ENCODE results near the gene STX7. TPM values are rescaled to one million over a fixed set of nuclear protein-coding genes. Genes with fewer than 3 reads are reported as not detected.

STX7 gene
- total and polyA plus RNA-seq, 2 donors (not counting 3 experiments of a cell fraction or from before 2014, with no cell fraction given): 13.4 to 45.5 TPM

DNA sequence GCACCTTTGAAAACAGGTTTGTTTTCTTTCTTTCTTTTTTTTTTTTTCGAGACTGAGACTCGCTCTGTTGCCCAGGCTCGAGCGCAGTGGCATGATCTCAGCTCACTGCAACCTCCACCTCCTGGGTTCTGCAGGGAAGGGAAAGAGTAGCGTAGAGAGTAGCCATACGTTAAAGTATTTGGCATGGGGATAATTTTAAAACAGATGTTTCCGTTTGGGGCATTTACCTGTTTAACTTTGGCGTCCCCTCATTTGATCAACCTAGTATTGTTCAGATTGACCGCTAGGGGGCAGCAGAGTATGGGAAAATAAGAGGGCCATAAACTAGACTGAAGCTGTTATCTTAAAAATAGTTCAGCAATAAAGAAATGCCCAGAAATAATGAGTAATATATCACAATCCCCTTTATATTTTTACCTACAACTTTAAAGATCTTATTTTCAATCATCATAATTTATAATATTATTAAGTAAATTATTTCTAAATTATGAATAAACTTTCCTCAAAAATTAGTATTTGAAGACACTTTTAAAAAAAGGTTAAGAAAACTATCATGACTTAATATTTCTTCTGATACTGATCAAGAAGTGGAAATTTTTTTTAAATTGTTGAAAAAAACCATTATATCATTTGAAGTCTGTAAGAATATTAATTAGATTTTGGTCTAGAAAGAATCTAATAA lies 17.5 kb upstream of the STX7 start:
- dilution Hi-C loops (cut with MboI; ENCODE audit: extremely low pct_ligation_motif_present, low sequenced_read_pairs): no loop called here

More for the DNA sequence above, 17.5 kb upstream of the STX7 start:
- H3K4me3 ChIP-seq (replicated peaks in 1 of 3; ENCODE audit: insufficient read depth in 1 of 3, low read depth in 1 of 3, low read length in 3 of 3): no peak overlapping the region
- no TSS peak for BruUV-seq (replicated peaks)
- H4K20me1 ChIP-seq (replicated peaks; ENCODE audit: control insufficient read depth, extremely low read depth, insufficient read depth, low read length): no peaks in the 10 kb centered on the region
- FAIRE-seq (peak; percentile 53), DNase-seq (ENCODE audit: low read depth, low spot score) (peak; percentile 58)
- H3K4me2 ChIP-seq (ENCODE audit: insufficient read depth, low read length): no peak overlapping the region
- H3K9ac ChIP-seq (replicated peaks; ENCODE audit: extremely low read depth, insufficient read depth, low read length): no peak overlapping the region
- H2AFZ ChIP-seq (ENCODE audit: low read depth, low read length): no peak overlapping the region
- no peaks in the 10 kb centered on the region for H3K36me3 ChIP-seq (ENCODE audit: control insufficient read depth in 2 of 2, extremely low read depth in 1 of 2, insufficient read depth in 2 of 2, low read length in 2 of 2)
- H3K4me1 ChIP-seq (ENCODE audit: control insufficient read depth, extremely low read depth, insufficient read depth, low read length): no peaks in the 10 kb centered on the region
- H3K9me1 ChIP-seq (replicated peaks; ENCODE audit: control insufficient read depth, extremely low read depth, insufficient read depth, low read length): no peaks in the 10 kb centered on the region
- ChIA-PET CTCF (interaction anchor here (0.5 to 2.5 kb wide), 45 partner anchors 8 to 1386 kb away, joined by 3 to 45 read pairs (median 4); partner anchors contain the start of genes SLC18B1, STX7 and TAAR8), POLR2A (no interaction called here)
- intact Hi-C loops (cut with micrococcal nuclease): loop anchor here (1.0 to 5.0 kb wide), 8 partner anchors 137 to 1387 kb away; partner anchors contain the start of gene RPS12
- H3K9me3 ChIP-seq (replicated peaks; ENCODE audit: control insufficient read depth, insufficient read depth, low read length): no peaks in the 10 kb centered on the region
- H3K27ac ChIP-seq (ENCODE audit: insufficient read depth, low read depth, low read length): no peak overlapping the region
- TF ChIP-seq GATA2 (IDR thresholded peaks at IDR 0.05; ENCODE audit: insufficient read depth, insufficient read length, low read depth, low read length) (no peak), POLR2A (IDR thresholded peaks at IDR 0.05; ENCODE audit: low read depth, low read length) (no peak), MYC (IDR thresholded peaks at IDR 0.05; ENCODE audit: low read depth, low read length) (no peak)
- TF ChIP-seq, protein P1, sequence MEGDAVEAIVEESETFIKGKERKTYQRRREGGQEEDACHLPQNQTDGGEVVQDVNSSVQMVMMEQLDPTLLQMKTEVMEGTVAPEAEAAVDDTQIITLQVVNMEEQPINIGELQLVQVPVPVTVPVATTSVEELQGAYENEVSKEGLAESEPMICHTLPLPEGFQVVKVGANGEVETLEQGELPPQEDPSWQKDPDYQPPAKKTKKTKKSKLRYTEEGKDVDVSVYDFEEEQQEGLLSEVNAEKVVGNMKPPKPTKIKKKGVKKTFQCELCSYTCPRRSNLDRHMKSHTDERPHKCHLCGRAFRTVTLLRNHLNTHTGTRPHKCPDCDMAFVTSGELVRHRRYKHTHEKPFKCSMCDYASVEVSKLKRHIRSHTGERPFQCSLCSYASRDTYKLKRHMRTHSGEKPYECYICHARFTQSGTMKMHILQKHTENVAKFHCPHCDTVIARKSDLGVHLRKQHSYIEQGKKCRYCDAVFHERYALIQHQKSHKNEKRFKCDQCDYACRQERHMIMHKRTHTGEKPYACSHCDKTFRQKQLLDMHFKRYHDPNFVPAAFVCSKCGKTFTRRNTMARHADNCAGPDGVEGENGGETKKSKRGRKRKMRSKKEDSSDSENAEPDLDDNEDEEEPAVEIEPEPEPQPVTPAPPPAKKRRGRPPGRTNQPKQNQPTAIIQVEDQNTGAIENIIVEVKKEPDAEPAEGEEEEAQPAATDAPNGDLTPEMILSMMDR (IDR thresholded peaks at IDR 0.05; ENCODE audit: extremely low read depth in 1 of 2, insufficient read depth in 1 of 2, low read depth in 1 of 2, low read length in 2 of 2): peak; percentile 60 to 63
- H3K27me3 ChIP-seq (ENCODE audit: control insufficient read depth in 2 of 2, insufficient read depth in 2 of 2, low read length in 2 of 2): peaks cover 6 to 12% of the 10 kb centered on the region in 2 experiments
- H3K79me2 ChIP-seq (ENCODE audit: control insufficient read depth, insufficient read depth, low read length): no peaks in the 10 kb centered on the region

All from endothelial cell of umbilical vein (primary cell).